ENCODE measurements around the gene BICC1. TPM values are rescaled to one million over a fixed set of nuclear protein-coding genes. Genes with fewer than 3 reads are reported as not detected.
A peak's percentile ranks its signal among the peaks of the same experiment; 100 is the strongest.

The BICC1 gene
- total RNA-seq, 1 experiment from 2014 or later, result 70.2 TPM

GRCh38 chr10:58851606-58852005 lies 338.9 kb downstream of the BICC1 start:
- Mint-ChIP-seq H3K27ac (ENCODE audit: unreplicated experiment) (no peak overlapping the region), H3K27me3 (ENCODE audit: unreplicated experiment) (no peaks in the 10 kb centered on the region), H3K36me3 (ENCODE audit: insufficient read depth, unreplicated experiment) (no peaks in the 10 kb centered on the region), H3K4me1 (ENCODE audit: low read depth, unreplicated experiment) (peaks cover 15% of the 10 kb centered on the region), H3K9me3 (ENCODE audit: low read depth, unreplicated experiment) (no peaks in the 10 kb centered on the region), H3K4me3 (ENCODE audit: low read depth, unreplicated experiment) (no peak overlapping the region)
- BruUV-seq (replicated peaks), result no TSS peak
- intact Hi-C loops (cut with micrococcal nuclease; ENCODE audit: unreplicated experiment), result no loop called here
- CTCF ChIA-PET, result no interaction called here
- DNase-seq, result no peak
- TF ChIP-seq CTCF (IDR thresholded peaks at IDR 0.05; ENCODE audit: unreplicated experiment), result no peak

GRCh38 chr10:58853668-58854067 lies 341.0 kb downstream of the BICC1 start:
- BruUV-seq (replicated peaks), result no TSS peak
- CTCF ChIA-PET, result no interaction called here
- peaks cover 22% of the 10 kb centered on the region for H3K4me1 Mint-ChIP-seq (ENCODE audit: low read depth, unreplicated experiment)
- no peaks in the 10 kb centered on the region for H3K27me3 Mint-ChIP-seq (ENCODE audit: unreplicated experiment)
- H3K36me3 Mint-ChIP-seq (ENCODE audit: insufficient read depth, unreplicated experiment), result no peaks in the 10 kb centered on the region
- peaks cover 3% of the 10 kb centered on the region for H3K9me3 Mint-ChIP-seq (ENCODE audit: low read depth, unreplicated experiment)
- H3K4me3 Mint-ChIP-seq (ENCODE audit: low read depth, unreplicated experiment), result no peak overlapping the region
- H3K27ac Mint-ChIP-seq (ENCODE audit: unreplicated experiment), result no peak overlapping the region
- no peak for TF ChIP-seq CTCF (IDR thresholded peaks at IDR 0.05; ENCODE audit: unreplicated experiment)
- intact Hi-C loops (cut with micrococcal nuclease; ENCODE audit: unreplicated experiment), result no loop called here
- DNase-seq, result no peak

GRCh38 chr10:58854811-58855210 lies 342.1 kb downstream of the BICC1 start:
- TF ChIP-seq CTCF (IDR thresholded peaks at IDR 0.05; ENCODE audit: unreplicated experiment), result no peak
- Mint-ChIP-seq H3K4me3 (ENCODE audit: low read depth, unreplicated experiment) (no peak overlapping the region), H3K36me3 (ENCODE audit: insufficient read depth, unreplicated experiment) (no peaks in the 10 kb centered on the region), H3K9me3 (ENCODE audit: low read depth, unreplicated experiment) (peaks cover 5% of the 10 kb centered on the region), H3K4me1 (ENCODE audit: low read depth, unreplicated experiment) (peaks cover 22% of the 10 kb centered on the region), H3K27ac (ENCODE audit: unreplicated experiment) (no peak overlapping the region), H3K27me3 (ENCODE audit: unreplicated experiment) (no peaks in the 10 kb centered on the region)
- no TSS peak for BruUV-seq (replicated peaks)
- CTCF ChIA-PET, result no interaction called here
- intact Hi-C loops (cut with micrococcal nuclease; ENCODE audit: unreplicated experiment), result no loop called here
- DNase-seq, result no peak

- intact Hi-C loops (cut with micrococcal nuclease; ENCODE audit: unreplicated experiment), result no loop called here
Observed at GRCh38 chr10:58856508-58857240, 344.0 kb downstream of the BICC1 start.

More at GRCh38 chr10:58856508-58857240, 344.0 kb downstream of the BICC1 start:
- H3K4me3 Mint-ChIP-seq (ENCODE audit: low read depth, unreplicated experiment), result no peak overlapping the region
- CTCF ChIA-PET, result no interaction called here
- TF ChIP-seq CTCF (IDR thresholded peaks at IDR 0.05; ENCODE audit: unreplicated experiment), result no peak
- no peaks in the 10 kb centered on the region for H3K27me3 Mint-ChIP-seq (ENCODE audit: unreplicated experiment)
- DNase-seq, result peak; percentile 68
- H3K4me1 Mint-ChIP-seq (ENCODE audit: low read depth, unreplicated experiment), result peaks cover 16% of the 10 kb centered on the region
- no peaks in the 10 kb centered on the region for H3K36me3 Mint-ChIP-seq (ENCODE audit: insufficient read depth, unreplicated experiment)
- no peak overlapping the region for H3K27ac Mint-ChIP-seq (ENCODE audit: unreplicated experiment)
- BruUV-seq (replicated peaks), result no TSS peak
- H3K9me3 Mint-ChIP-seq (ENCODE audit: low read depth, unreplicated experiment), result peaks cover 7% of the 10 kb centered on the region
